Measurements from ENCODE around the gene ANKRD33. TPM values are rescaled to one million over a fixed set of nuclear protein-coding genes. Genes with fewer than 3 reads are reported as not detected.

ANKRD33 gene
- total RNA-seq, 8 experiments from 2014 or later, result 0.05 to 1.00 (median 0.35) TPM; not detected in 2

GRCh38 chr12:51864833-51865670 lies 22.9 kb upstream of the ANKRD33 start:
- Histone ChIP-seq H3K27ac (peak overlapping the region; percentile 34 to 66), H3K4me1 (replicated peaks in 1 of 2) (peaks cover 46 to 48% of the 10 kb centered on the region in 2 donors), H3K4me3 (peak overlapping the region in 3 of 5 donors; percentile 25 to 33 (median 28))
- 0 to 93% (median 60%) methylated on average over 1 to 6 of the region's 12 CpGs; no CpG with 5 or more reads in 3 of the 10 experiments for WGBS, 10 experiments
- in situ Hi-C loops (cut with MboI; ENCODE audit: low pct_unique_long_range_greater_than_20kb in 2 of 9, low sequenced_read_pairs in 9 of 9, unreplicated experiment in 9 of 9), result no loop called here
- ATAC-seq (replicated peaks in 6 of 8), result peak in 7 of 8 experiments; percentile 2 to 23 (median 11)

GRCh38 chr12:51865757-51866270 lies 22.1 kb upstream of the ANKRD33 start:
- Histone ChIP-seq H3K4me1 (replicated peaks in 1 of 2) (peaks cover 53 to 55% of the 10 kb centered on the region in 2 donors), H3K4me3 (no peak overlapping the region), H3K27ac (no peak overlapping the region)
- in situ Hi-C loops (cut with MboI; ENCODE audit: low pct_unique_long_range_greater_than_20kb in 2 of 9, low sequenced_read_pairs in 9 of 9, unreplicated experiment in 9 of 9), result no loop called here
- no peak for ATAC-seq (replicated peaks in 6 of 8)
- 91% methylated on average over 5 of the region's 7 CpGs; no CpG with 5 or more reads in 9 of the 10 experiments for WGBS, 10 experiments

GRCh38 chr12:51866324-51866723 lies 21.6 kb upstream of the ANKRD33 start:
- Histone ChIP-seq H3K27ac (no peak overlapping the region), H3K4me3 (no peak overlapping the region), H3K4me1 (replicated peaks in 1 of 2) (peaks cover 58 to 61% of the 10 kb centered on the region in 2 donors)
- ATAC-seq (replicated peaks in 6 of 8), result no peak
- in situ Hi-C loops (cut with MboI; ENCODE audit: low pct_unique_long_range_greater_than_20kb in 2 of 9, low sequenced_read_pairs in 9 of 9, unreplicated experiment in 9 of 9), result no loop called here
- WGBS, 10 experiments, result 63 to 100% (median 93%) methylated on average over 1 to 4 of the region's 4 CpGs

- ATAC-seq (replicated peaks in 6 of 8), result no peak
- in situ Hi-C loops (cut with MboI; ENCODE audit: low pct_unique_long_range_greater_than_20kb in 2 of 9, low sequenced_read_pairs in 9 of 9, unreplicated experiment in 9 of 9), result no loop called here
- H3K27ac ChIP-seq, result no peak overlapping the region
- no peak overlapping the region for H3K4me3 ChIP-seq
- 76 to 100% (median 89%) methylated on average over 2 to 8 of the region's 8 CpGs for WGBS, 10 experiments
- H3K4me1 ChIP-seq (replicated peaks in 1 of 2), result peaks cover 63 to 65% of the 10 kb centered on the region in 2 donors
Measured at GRCh38 chr12:51866762-51867161, 21.1 kb upstream of the ANKRD33 start.

GRCh38 chr12:51867371-51867770 lies 20.5 kb upstream of the ANKRD33 start:
- no peak for ATAC-seq (replicated peaks in 6 of 8)
- no peak overlapping the region for H3K4me3 ChIP-seq
- in situ Hi-C loops (cut with MboI; ENCODE audit: low pct_unique_long_range_greater_than_20kb in 2 of 9, low sequenced_read_pairs in 9 of 9, unreplicated experiment in 9 of 9), result no loop called here
- H3K4me1 ChIP-seq (replicated peaks in 1 of 2), result peaks cover 69 to 71% of the 10 kb centered on the region in 2 donors
- no peak overlapping the region for H3K27ac ChIP-seq

GRCh38 chr12:51867796-51868428 lies 20.0 kb upstream of the ANKRD33 start:
- H3K4me1 ChIP-seq (replicated peaks in 1 of 2), result peaks cover 69 to 72% of the 10 kb centered on the region in 2 donors
- ATAC-seq (replicated peaks in 6 of 8), result no peak

GRCh38 chr12:51868821-51869495 lies 18.9 kb upstream of the ANKRD33 start:
- H3K4me1 ChIP-seq (replicated peaks in 1 of 2), result peaks cover 62 to 69% of the 10 kb centered on the region in 2 donors
- H3K4me3 ChIP-seq, result peak overlapping the region in 4 of 5 donors; percentile 5 to 18 (median 12)
- peak; percentile 42 to 67 (median 60) for ATAC-seq (replicated peaks in 6 of 8)
- 10 to 16% (median 13%) methylated on average over 2 to 7 of the region's 67 CpGs; no CpG with 5 or more reads in 6 of the 10 experiments for WGBS, 10 experiments
- H3K27ac ChIP-seq, result peak overlapping the region; percentile 59 to 60
- in situ Hi-C loops (cut with MboI; ENCODE audit: low pct_unique_long_range_greater_than_20kb in 2 of 9, low sequenced_read_pairs in 9 of 9, unreplicated experiment in 9 of 9), result no loop called here

More at GRCh38 chr12:51867796-51868428, 20.0 kb upstream of the ANKRD33 start:
- Histone ChIP-seq H3K27ac (no peak overlapping the region), H3K4me3 (no peak overlapping the region)
- WGBS, 10 experiments, result 80 to 100% (median 100%) methylated on average over 1 to 9 of the region's 12 CpGs; no CpG with 5 or more reads in 3 of the 10 experiments
- in situ Hi-C loops (cut with MboI; ENCODE audit: low pct_unique_long_range_greater_than_20kb in 2 of 9, low sequenced_read_pairs in 9 of 9, unreplicated experiment in 9 of 9), result no loop called here

- WGBS, 10 experiments, result 0 to 73% (median 0%) methylated on average over 1 to 2 of the region's 20 CpGs; no CpG with 5 or more reads in 5 of the 10 experiments
- in situ Hi-C loops (cut with MboI; ENCODE audit: low pct_unique_long_range_greater_than_20kb in 2 of 9, low sequenced_read_pairs in 9 of 9, unreplicated experiment in 9 of 9), result no loop called here
- peak overlapping the region in 4 of 5 donors; percentile 5 to 18 (median 12) for H3K4me3 ChIP-seq
- ATAC-seq (replicated peaks in 6 of 8), result peak in 4 of 8 experiments; percentile 27 to 61 (median 51)
- peak overlapping the region; percentile 59 to 60 for H3K27ac ChIP-seq
- peaks cover 68 to 72% of the 10 kb centered on the region in 2 donors for H3K4me1 ChIP-seq (replicated peaks in 1 of 2)
Measured at GRCh38 chr12:51869496-51869865, 18.4 kb upstream of the ANKRD33 start.

- WGBS, 10 experiments, result 30 to 100% (median 53%) methylated on average over 1 to 2 of the region's 3 CpGs; no CpG with 5 or more reads in 4 of the 10 experiments
- in situ Hi-C loops (cut with MboI; ENCODE audit: low pct_unique_long_range_greater_than_20kb in 2 of 9, low sequenced_read_pairs in 9 of 9, unreplicated experiment in 9 of 9), result no loop called here
- Histone ChIP-seq H3K4me1 (replicated peaks in 1 of 2) (peaks cover 64 to 68% of the 10 kb centered on the region in 2 donors), H3K27ac (peak overlapping the region; percentile 59 to 60), H3K4me3 (peak overlapping the region in 1 of 5 donors; percentile 18)
- no peak for ATAC-seq (replicated peaks in 6 of 8)
Measured at GRCh38 chr12:51869931-51870330, 18.0 kb upstream of the ANKRD33 start.

GRCh38 chr12:51870504-51870903 lies 17.4 kb upstream of the ANKRD33 start:
- H3K4me1 ChIP-seq (replicated peaks in 1 of 2), result peaks cover 58 to 62% of the 10 kb centered on the region in 2 donors
- ATAC-seq (replicated peaks in 6 of 8), result no peak
- in situ Hi-C loops (cut with MboI; ENCODE audit: low pct_unique_long_range_greater_than_20kb in 2 of 9, low sequenced_read_pairs in 9 of 9, unreplicated experiment in 9 of 9), result no loop called here
- 60 to 80% (median 66%) methylated on average over 1 to 3 of the region's 4 CpGs; no CpG with 5 or more reads in 4 of the 10 experiments for WGBS, 10 experiments
- no peak overlapping the region for H3K4me3 ChIP-seq
- peak overlapping the region in 1 of 2 donors; percentile 60 for H3K27ac ChIP-seq

- ATAC-seq (replicated peaks in 6 of 8), result no peak
- in situ Hi-C loops (cut with MboI; ENCODE audit: low pct_unique_long_range_greater_than_20kb in 2 of 9, low sequenced_read_pairs in 9 of 9, unreplicated experiment in 9 of 9), result no loop called here
- Histone ChIP-seq H3K27ac (no peak overlapping the region), H3K4me1 (replicated peaks in 1 of 2) (peaks cover 57 to 60% of the 10 kb centered on the region in 2 donors), H3K4me3 (no peak overlapping the region)
- 74 to 100% methylated on average over 1 to 5 of the region's 6 CpGs; no CpG with 5 or more reads in 8 of the 10 experiments for WGBS, 10 experiments
Measured at GRCh38 chr12:51871126-51871525, 16.8 kb upstream of the ANKRD33 start.

- Histone ChIP-seq H3K4me1 (replicated peaks in 1 of 2) (peaks cover 57 to 60% of the 10 kb centered on the region in 2 donors), H3K4me3 (no peak overlapping the region), H3K27ac (peak overlapping the region; percentile 50 to 73)
- ATAC-seq (replicated peaks in 6 of 8), result peak in 5 of 8 experiments; percentile 17 to 42 (median 22)
- WGBS, 10 experiments, result 20 to 90% (median 32%) methylated on average over 1 to 6 of the region's 17 CpGs; no CpG with 5 or more reads in 3 of the 10 experiments
- in situ Hi-C loops (cut with MboI; ENCODE audit: low pct_unique_long_range_greater_than_20kb in 2 of 9, low sequenced_read_pairs in 9 of 9, unreplicated experiment in 9 of 9), result no loop called here
Measured at GRCh38 chr12:51871918-51872688, 15.8 kb upstream of the ANKRD33 start.

Measured in motor neuron (in vitro differentiated cells).